LNCAP (cell line): ENCODE results near the gene SCLT1.

Source experiments
- TF ChIP-seq, protein P1 (sequence below): fragments of 450-650 bp; IDR thresholded peaks from 2 replicates; pipeline ENCODE4 v1.5.1; 2017; ENCODE audit warnings: mild to moderate bottlenecking

The SCLT1 gene

GRCh38 chr4:129093191-129093920 is at the start of gene SCLT1:
SCLT1 (minus strand) TSS chr4:129093539; CDS start chr4:129093103, 436 bp downstream.
- TF ChIP-seq, protein P1, sequence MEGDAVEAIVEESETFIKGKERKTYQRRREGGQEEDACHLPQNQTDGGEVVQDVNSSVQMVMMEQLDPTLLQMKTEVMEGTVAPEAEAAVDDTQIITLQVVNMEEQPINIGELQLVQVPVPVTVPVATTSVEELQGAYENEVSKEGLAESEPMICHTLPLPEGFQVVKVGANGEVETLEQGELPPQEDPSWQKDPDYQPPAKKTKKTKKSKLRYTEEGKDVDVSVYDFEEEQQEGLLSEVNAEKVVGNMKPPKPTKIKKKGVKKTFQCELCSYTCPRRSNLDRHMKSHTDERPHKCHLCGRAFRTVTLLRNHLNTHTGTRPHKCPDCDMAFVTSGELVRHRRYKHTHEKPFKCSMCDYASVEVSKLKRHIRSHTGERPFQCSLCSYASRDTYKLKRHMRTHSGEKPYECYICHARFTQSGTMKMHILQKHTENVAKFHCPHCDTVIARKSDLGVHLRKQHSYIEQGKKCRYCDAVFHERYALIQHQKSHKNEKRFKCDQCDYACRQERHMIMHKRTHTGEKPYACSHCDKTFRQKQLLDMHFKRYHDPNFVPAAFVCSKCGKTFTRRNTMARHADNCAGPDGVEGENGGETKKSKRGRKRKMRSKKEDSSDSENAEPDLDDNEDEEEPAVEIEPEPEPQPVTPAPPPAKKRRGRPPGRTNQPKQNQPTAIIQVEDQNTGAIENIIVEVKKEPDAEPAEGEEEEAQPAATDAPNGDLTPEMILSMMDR = no peak

GRCh38 chr4:129140521-129140920 is 47.2 kb upstream of the SCLT1 start:
- TF ChIP-seq, protein P1 = no peak; the same call in 1 of the 2 replicates

DNA sequence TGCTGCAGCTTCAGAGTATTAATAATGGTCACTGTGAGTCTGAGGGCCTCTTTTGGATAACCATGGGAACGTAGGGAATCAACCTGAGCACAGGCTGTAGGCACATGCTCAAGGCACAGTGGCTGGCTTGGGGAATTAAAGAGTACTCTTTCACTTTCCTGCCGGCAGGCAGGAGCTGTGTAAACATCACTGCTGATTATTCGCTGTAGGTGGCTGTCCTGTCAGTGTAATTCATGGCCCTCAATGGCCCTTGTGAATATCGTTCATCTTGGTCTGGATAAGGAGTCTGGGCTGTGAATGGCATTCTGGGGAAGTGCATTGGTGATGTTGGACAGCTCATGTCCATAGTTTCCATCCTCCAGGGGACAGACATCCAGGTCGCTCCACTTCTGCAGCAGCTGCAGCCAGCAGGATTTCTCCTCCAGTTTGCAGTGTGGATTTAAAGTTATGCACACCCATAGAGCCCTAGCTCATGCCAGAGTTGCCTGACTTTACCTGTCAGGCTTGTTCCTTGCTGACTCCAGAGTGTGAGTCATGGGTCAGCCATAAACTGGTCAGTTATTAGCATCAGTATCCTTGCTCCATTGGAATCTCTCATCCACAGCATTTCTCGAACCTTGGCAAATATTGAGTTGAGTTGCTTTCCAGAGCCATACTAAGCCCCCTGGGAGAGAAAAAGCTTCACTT is 45.6 kb upstream of the SCLT1 start:
- TF ChIP-seq, protein P1 = no peak

DNA sequence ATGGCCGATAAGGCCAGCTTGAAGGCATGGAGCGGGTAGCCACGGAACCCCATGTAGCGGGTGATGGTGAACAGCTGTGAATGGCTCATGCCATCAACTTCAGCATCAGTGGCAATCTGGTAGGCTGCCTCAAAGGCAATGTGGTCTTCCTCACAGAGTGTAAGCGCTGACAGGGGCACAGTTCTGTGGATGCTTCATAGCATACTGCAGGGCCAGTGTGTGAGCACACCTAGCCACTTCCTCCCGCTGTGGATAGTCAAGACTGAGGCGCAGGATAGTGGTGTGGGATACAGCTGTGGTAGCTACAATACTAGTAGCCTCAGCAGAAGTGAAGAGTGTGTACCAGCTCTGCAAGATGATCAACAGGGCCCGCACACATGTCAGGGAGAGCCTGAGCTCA is 43.1 kb upstream of the SCLT1 start:
- TF ChIP-seq, protein P1 = no peak

DNA sequence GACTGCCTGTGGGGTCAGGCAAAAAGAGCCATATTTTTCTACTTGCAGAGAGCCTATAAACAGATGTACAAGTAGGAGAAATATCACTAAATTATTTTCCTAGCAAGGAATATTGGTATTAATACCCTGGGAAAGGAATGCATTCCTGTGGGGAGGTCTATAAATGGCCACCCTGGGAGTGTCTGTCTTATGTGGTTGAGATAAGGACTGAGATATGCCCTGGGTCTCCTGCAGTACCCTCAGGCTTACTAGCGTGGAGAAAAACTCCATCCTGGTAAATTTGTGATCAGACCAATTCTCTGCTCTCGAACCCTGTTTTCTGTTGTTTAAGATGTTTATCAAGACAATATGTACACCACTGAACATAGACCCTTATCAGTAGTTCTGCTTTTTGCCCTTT is 38.0 kb upstream of the SCLT1 start:
- TF ChIP-seq, protein P1 = no peak

DNA sequence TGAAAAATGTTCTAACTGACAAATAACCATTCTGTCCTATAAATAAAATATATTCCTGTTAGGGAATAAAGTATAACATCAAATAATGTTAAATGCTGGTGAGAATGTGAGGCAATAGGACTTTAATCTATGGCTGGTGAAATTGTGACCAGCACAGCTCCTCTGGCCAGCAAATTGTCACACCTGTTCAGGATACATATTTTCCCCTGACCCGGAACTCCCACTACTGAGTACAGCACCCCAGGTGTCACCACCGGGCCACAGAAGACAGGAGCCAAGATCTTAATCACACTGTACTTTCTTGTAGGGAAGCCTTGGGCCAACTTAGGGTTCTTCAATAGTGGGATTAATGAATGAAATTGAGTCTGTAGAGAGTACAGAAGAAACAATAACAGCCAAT is 35.8 kb upstream of the SCLT1 start:
- TF ChIP-seq, protein P1 = no peak

GRCh38 chr4:129117705-129118104 is 24.4 kb upstream of the SCLT1 start:
- TF ChIP-seq, protein P1 = no peak
